ENCODE data around the gene EYA4. TPM values are rescaled to one million over a fixed set of nuclear protein-coding genes. Genes with fewer than 3 reads are reported as not detected.

The EYA4 gene
- total and polyA plus RNA-seq, 2 donors (not counting 3 experiments of a cell fraction or from before 2014, with no cell fraction given), result not detected

DNA sequence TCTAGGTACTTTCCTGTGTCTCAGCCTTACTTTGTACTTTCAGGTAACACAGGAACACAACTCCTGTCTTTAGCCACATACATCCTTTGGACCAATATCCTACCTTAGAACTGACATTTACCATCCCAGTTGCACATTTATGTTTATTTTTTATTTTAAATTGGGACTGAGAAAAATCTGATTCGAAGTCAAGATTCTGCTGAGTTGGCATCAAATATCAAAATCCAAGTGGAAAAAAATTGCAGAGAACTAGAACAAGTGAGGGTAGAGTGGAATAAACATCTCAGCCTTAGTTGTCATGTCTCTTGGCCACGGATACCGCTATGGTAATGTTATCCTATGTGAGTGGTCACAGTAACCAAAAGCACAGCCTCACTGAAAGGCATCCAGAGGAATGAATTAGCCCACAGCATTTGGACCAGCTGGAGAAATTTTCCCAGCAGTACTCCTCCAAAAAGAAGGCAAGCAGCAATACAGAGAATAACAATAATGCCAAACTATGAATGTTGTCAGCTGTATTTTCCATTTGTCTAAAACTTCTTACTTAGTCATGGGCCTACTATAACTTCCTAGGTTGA is 17.6 kb upstream of the EYA4 start:
- dilution Hi-C loops (cut with MboI; ENCODE audit: extremely low pct_ligation_motif_present, low sequenced_read_pairs), result no loop called here

More for the DNA sequence above, 17.6 kb upstream of the EYA4 start:
- Histone ChIP-seq H3K4me1 (ENCODE audit: control insufficient read depth, extremely low read depth, insufficient read depth, low read length) (no peaks in the 10 kb centered on the region), H3K9ac (replicated peaks; ENCODE audit: extremely low read depth, insufficient read depth, low read length) (no peak overlapping the region), H3K9me1 (replicated peaks; ENCODE audit: control insufficient read depth, extremely low read depth, insufficient read depth, low read length) (no peaks in the 10 kb centered on the region), H3K4me2 (ENCODE audit: insufficient read depth, low read length) (no peak overlapping the region), H3K4me3 (replicated peaks in 1 of 3; ENCODE audit: insufficient read depth in 1 of 3, low read depth in 1 of 3, low read length in 3 of 3) (no peak overlapping the region), H2AFZ (ENCODE audit: low read depth, low read length) (no peak overlapping the region), H3K27me3 (ENCODE audit: control insufficient read depth in 2 of 2, insufficient read depth in 2 of 2, low read length in 2 of 2) (peaks cover 0 to 1% of the 10 kb centered on the region in 2 experiments), H4K20me1 (replicated peaks; ENCODE audit: control insufficient read depth, extremely low read depth, insufficient read depth, low read length) (no peaks in the 10 kb centered on the region), H3K27ac (ENCODE audit: insufficient read depth, low read depth, low read length) (no peak overlapping the region), H3K9me3 (replicated peaks; ENCODE audit: control insufficient read depth, insufficient read depth, low read length) (no peaks in the 10 kb centered on the region), H3K79me2 (ENCODE audit: control insufficient read depth, insufficient read depth, low read length) (no peaks in the 10 kb centered on the region), H3K36me3 (ENCODE audit: control insufficient read depth in 2 of 2, extremely low read depth in 1 of 2, insufficient read depth in 2 of 2, low read length in 2 of 2) (no peaks in the 10 kb centered on the region)
- no peak for DNase-seq (ENCODE audit: low read depth, low spot score)
- intact Hi-C loops (cut with micrococcal nuclease), result no loop called here
- BruUV-seq (replicated peaks), result no TSS peak
- FAIRE-seq, result no peak
- ChIA-PET POLR2A (no interaction called here), CTCF (no interaction called here)
- TF ChIP-seq MYC (IDR thresholded peaks at IDR 0.05; ENCODE audit: low read depth, low read length) (no peak), POLR2A (IDR thresholded peaks at IDR 0.05; ENCODE audit: low read depth, low read length) (no peak), CTCF (IDR thresholded peaks at IDR 0.05; ENCODE audit: extremely low read depth in 1 of 2, insufficient read depth in 1 of 2, low read depth in 1 of 2, low read length in 2 of 2) (no peak), EZH2 (IDR thresholded peaks at IDR 0.05; ENCODE audit: borderline replicate concordance, low read depth, low read length, severe bottlenecking) (no peak), POLR2AphosphoS5 (IDR thresholded peaks at IDR 0.05; ENCODE audit: insufficient read depth, low read depth, low read length) (no peak), JUN (IDR thresholded peaks at IDR 0.05; ENCODE audit: borderline replicate concordance, insufficient read depth, insufficient read length, low read depth) (no peak), GATA2 (IDR thresholded peaks at IDR 0.05; ENCODE audit: insufficient read depth, insufficient read length, low read depth, low read length) (no peak), FOS (IDR thresholded peaks at IDR 0.05; ENCODE audit: borderline replicate concordance, insufficient read depth, low read length) (no peak)
- TF ChIP-seq, protein P1, sequence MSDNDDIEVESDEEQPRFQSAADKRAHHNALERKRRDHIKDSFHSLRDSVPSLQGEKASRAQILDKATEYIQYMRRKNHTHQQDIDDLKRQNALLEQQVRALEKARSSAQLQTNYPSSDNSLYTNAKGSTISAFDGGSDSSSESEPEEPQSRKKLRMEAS (IDR thresholded peaks at IDR 0.05; ENCODE audit: insufficient read depth, insufficient read length), result no peak
